ENCODE data around the gene NSUN4. TPM values are rescaled to one million over a fixed set of nuclear protein-coding genes. Genes with fewer than 3 reads are reported as not detected.
A peak's percentile ranks its signal among the peaks of the same experiment; 100 is the strongest.

Gene NSUN4
- total and polyA plus RNA-seq, 2 of the 13 experiments (the other 11 are each of a cell fraction or from before 2014, with no cell fraction given), result 21.5 to 23.5 TPM

DNA sequence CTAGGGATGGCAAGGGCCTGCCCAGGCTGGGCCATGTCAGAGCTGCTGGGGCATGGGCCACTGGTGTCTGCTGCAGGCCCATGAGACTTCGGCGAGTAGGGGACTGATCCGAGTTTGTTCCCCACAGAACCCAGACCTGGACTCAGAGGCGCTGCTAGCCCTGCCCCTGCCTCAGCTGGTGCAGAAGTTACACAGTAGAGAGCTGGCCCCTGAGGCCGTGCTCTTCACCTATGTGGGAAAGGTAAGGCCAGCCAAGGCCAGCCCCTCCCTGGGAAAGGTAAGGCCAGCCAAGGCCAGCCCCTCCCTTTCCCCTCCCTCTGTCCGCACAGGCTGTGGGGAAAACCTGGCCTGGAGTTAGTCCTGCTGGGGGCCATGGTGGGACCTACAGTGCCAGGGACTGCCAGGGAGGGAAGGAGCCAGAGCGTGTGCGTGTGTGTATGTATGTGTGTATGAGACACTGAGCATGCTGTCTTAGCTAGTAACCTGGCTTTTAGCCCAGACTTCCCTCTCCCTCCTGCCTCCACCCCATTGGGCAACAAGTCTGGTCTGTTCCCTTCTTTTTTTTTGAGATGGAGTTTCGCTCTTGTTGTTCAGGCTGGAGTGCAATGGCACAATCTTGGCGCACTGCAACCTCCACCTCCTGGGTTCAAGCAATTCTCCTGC lies 61.5 kb downstream of the NSUN4 start (continued):
- TF ChIP-seq ZHX2 (IDR thresholded peaks at IDR 0.05; ENCODE audit: low read depth) (no peak), ZHX2 (CRISPR knock-in tag; IDR thresholded peaks at IDR 0.05; ENCODE audit: borderline replicate concordance) (no peak), GATAD2A (CRISPR knock-in tag; IDR thresholded peaks at IDR 0.05) (peak; percentile 60; the same call in 1 of the 2 replicates), PHF21A (CRISPR knock-in tag; IDR thresholded peaks at IDR 0.05) (peak; percentile 40; the same call in 1 of the 2 replicates), ZFAT (CRISPR knock-in tag; conservative IDR thresholded peaks at IDR 0.05) (no peak), THAP11 (CRISPR knock-in tag; IDR thresholded peaks at IDR 0.05) (peak; percentile 62), DNMT1 (CRISPR knock-in tag; IDR thresholded peaks at IDR 0.05) (no peak), PAF1 (CRISPR knock-in tag; IDR thresholded peaks at IDR 0.05) (no peak), ZNF724P (CRISPR knock-in tag; IDR thresholded peaks at IDR 0.05; ENCODE audit: borderline replicate concordance) (no peak; the same call in 1 of the 2 replicates), SNAPC2 (CRISPR knock-in tag; IDR thresholded peaks at IDR 0.05) (no peak), ZNF33B (CRISPR knock-in tag; IDR thresholded peaks at IDR 0.05) (no peak), SKI (IDR thresholded peaks at IDR 0.05; ENCODE audit: partially characterized antibody) (peak; percentile 48), NPAS2 (CRISPR knock-in tag; IDR thresholded peaks at IDR 0.05; ENCODE audit: borderline replicate concordance) (no peak), CREB1 (IDR thresholded peaks at IDR 0.05) (no peak), CREB1 (CRISPR knock-in tag; IDR thresholded peaks at IDR 0.05) (no peak), HOXA3 (CRISPR knock-in tag; IDR thresholded peaks at IDR 0.05) (peak; percentile 36; the same call in 1 of the 2 replicates), NR2F6 (IDR thresholded peaks at IDR 0.05) (no peak), NR2F6 (CRISPR knock-in tag; IDR thresholded peaks at IDR 0.05) (peak; percentile 47; the same call in 1 of the 2 replicates), PTBP1 (IDR thresholded peaks at IDR 0.05; ENCODE audit: low read depth, low read length, poor library complexity, severe bottlenecking) (no peak), SRSF4 (IDR thresholded peaks at IDR 0.05; ENCODE audit: low read depth, low read length, poor library complexity, severe bottlenecking) (no peak), ATF2 (CRISPR knock-in tag; IDR thresholded peaks at IDR 0.05) (peak; percentile 54; the same call in 1 of the 2 replicates)
- TF ChIP-seq, protein P1, sequence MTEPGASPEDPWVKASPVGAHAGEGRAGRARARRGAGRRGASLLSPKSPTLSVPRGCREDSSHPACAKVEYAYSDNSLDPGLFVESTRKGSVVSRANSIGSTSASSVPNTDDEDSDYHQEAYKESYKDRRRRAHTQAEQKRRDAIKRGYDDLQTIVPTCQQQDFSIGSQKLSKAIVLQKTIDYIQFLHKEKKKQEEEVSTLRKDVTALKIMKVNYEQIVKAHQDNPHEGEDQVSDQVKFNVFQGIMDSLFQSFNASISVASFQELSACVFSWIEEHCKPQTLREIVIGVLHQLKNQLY (CRISPR knock-in tag; IDR thresholded peaks at IDR 0.05), result no peak
- TF ChIP-seq, protein P2, sequence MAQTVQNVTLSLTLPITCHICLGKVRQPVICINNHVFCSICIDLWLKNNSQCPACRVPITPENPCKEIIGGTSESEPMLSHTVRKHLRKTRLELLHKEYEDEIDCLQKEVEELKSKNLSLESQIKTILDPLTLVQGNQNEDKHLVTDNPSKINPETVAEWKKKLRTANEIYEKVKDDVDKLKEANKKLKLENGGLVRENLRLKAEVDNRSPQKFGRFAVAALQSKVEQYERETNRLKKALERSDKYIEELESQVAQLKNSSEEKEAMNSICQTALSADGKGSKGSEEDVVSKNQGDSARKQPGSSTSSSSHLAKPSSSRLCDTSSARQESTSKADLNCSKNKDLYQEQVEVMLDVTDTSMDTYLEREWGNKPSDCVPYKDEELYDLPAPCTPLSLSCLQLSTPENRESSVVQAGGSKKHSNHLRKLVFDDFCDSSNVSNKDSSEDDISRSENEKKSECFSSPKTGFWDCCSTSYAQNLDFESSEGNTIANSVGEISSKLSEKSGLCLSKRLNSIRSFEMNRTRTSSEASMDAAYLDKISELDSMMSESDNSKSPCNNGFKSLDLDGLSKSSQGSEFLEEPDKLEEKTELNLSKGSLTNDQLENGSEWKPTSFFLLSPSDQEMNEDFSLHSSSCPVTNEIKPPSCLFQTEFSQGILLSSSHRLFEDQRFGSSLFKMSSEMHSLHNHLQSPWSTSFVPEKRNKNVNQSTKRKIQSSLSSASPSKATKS (CRISPR knock-in tag; IDR thresholded peaks at IDR 0.05), result no peak

Data from HepG2 (cell line).